HG02870 (cell line): Measurements from ENCODE around the gene MYO5B.

Experiments used
- ATAC-seq: cut with Tn5 transposase; IDR thresholded peaks from one replicate; pipeline ENCODE4 v1.9.1; 2021; ENCODE audit warnings: mild to moderate bottlenecking, moderate library complexity; ENCODE audit not compliant: unreplicated experiment

Gene MYO5B

GRCh38 chr18:50154420-50154819, 40.5 kb downstream of the MYO5B start:
- ATAC-seq, result no peak

GRCh38 chr18:50152900-50153299, 42.0 kb downstream of the MYO5B start:
- no peak for ATAC-seq

GRCh38 chr18:50151926-50152325, 43.0 kb downstream of the MYO5B start:
- ATAC-seq, result no peak

DNA sequence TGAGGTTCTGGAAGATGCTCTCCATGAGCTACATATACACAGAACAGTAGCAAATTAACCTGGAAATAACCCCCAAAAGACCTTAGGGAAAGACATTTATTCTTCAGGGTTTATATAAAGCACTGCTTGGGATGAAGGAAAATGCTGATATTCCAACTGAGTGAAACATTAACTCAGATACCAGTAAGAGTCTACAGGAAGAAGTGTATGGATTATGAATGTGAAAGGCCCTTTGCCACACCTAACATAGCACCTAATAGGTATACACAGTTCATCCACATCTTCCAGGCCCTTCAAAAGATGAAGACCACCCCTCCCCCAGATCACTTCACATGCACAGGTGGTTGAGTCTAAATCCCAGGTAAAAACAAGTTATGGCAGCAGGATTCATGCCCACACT, 50.4 kb downstream of the MYO5B start:
- no peak for ATAC-seq

DNA sequence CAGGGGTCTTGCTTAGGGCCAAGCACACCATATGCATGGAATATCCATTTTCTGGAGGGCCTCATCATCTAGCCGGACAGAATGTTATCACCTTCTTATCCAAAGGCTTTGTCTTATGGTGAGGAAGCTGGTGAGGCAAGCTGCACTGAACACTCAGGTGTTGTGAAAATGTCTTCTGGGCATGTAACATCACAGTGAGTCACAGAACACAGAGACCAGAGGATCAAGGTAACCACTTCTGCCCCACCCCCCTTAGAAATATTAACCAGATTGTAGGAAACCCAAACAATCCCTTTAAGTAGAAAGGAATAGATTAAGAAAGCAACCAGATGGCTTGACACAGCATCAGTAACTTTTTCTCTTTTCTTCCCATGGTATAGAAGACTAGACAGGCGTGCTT, 51.1 kb downstream of the MYO5B start:
- no peak for ATAC-seq

GRCh38 chr18:50143294-50143693, 51.7 kb downstream of the MYO5B start:
- no peak for ATAC-seq

DNA sequence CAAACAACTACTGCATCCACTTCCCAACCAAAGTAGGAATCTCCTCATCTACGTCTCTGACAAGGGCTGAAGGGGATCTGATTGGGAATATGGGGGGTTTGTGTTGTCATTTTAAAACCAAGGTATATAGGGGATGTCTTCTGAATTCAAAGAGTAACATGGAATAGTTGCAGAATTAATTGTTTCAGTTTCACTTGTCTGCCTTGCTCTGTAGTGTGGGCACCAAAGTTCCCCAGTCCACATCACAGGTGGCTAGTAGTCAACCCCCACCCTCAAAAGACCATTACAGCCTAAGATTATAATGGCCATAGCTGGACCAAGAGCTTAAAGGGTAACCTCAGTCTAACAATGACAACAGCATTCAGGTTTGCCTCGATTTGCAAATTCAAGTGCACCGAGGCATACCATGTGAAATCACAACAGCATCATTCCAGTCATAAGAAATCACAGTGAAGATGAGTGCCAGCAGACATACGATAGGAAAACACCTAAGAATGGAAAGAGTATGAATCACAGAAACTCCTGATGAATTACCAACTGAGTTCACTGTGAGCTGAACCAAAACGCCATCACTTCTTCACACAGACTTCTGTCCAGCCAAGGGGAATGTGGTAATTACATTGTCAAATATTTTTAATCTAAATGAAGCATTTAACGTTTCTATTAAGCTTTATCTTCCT, 52.4 kb downstream of the MYO5B start:
- ATAC-seq, result no peak

GRCh38 chr18:50138181-50139064, 56.5 kb downstream of the MYO5B start:
- ATAC-seq, result no peak

DNA sequence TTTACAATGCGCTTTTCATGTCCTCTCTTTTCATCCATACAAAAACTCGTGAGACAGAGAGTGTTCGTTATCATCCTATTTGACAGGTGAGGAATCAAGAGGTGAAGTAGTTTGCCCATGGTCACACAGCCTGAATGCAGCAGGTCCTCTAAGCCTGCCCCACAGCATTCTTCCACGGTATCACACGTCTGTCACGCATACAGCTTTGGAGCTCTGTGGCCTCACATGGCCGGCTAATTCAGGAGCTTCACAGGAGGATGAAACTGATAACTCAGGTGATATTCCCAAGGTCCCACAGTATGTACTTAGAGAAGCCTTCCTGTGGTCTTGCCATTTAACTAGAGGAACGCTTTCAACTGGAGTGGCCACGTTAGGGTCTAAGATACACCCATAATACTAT, 59.0 kb downstream of the MYO5B start:
- no peak for ATAC-seq

DNA sequence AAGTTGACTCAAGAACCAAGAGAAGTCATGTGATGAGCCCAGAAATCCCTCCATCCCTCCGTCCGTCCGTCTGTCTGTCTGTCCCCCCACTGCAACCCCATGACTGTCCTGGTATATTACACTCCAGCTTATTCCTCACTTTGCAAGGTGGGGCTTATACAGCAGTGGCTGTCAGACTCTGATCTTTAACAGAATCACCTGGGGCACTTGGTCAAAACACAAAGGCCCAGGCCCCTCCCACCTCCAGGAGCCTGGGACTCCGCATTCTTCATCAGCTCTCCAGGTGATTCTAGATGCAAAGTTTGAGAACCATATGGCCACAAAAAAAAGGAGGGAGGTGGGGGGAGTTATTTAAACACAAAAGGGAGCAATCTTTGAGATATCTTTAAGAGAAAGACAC, 61.4 kb downstream of the MYO5B start:
- no peak for ATAC-seq

DNA sequence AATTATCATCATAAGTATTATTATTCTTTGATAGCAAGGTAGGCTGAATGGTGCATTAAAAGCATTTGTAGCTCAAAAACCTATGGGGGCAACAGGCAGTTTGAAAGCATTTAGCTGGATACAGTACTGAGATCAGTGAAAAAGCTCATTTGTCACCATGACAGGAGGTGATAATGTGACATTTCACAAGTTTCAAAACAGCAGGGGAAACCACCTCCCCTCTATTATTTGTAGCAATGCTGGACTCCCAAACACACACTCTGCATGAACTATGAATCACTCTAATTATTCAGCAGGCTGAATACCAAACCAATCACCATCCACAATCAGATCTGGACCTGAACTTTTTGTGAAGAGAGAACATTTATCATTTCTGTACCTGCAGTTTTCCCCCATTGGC, 63.4 kb downstream of the MYO5B start:
- ATAC-seq, result no peak

DNA sequence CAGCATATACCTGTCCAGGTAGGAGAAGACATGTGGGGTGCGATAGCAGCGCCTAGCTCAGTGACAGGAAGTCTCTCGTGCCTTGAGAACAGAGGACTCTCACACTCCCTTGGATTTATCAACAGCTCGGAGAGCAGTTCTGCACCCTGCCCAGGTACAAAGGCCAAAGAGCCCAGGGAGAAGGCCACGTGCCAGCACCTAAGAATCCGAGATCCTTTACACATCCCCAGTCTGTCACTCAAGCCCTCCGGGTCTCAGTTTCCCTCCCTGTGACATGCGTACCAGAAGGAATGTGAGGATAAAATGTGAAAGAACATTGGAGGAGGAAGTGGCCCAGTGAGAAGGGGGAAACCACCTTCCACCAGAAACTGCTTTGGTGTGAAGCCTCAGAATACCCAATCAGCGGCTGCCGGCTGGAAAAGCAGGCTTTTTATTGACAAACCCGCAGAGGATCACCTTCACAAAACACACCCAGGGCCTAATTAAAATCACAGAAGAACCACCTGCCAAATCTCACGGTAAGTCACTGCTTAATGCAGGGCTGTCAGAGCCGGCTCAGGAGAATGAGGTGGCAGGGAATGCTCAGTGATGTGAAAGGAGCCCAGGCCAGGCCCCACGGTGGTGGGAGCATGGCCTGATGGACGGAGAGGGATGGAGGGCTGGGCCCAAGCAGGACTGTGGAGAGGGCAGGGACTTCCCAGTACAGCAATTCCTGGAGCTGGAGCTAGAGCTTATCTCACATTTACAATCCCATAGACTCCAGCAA, 66.3 kb downstream of the MYO5B start:
- ATAC-seq, result no peak

DNA sequence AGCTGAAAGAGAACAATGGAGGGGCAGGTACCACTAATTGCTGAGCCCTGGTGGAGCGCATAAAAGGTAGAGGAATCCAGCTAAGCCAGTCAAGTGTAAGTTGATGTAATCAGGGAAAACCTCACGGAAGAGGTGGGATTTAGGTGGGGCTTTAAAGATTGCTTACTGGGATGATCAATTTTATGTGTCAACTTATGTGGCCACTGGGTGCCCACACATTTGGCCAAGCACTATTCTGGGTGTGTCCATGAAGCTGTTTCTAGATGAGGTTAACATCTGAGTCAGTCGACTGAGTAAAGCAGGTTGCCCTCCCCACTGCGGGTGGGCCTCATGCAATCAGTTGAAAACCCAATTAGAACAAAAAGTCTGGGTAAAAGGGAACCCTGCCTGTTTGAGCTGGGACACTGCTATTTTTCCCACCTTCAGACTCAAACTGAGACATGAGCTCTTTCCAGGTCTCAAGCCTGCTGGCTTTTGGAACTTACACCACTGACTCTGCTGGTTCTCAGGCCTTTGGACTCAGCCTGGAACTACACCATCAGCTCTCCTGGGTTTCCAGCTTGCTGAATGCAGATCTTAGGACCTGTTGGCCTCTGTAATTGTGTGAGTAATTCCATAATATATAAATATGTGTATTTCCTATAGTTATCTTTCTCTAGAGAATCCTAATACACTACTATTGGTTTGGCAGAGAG, 67.3 kb downstream of the MYO5B start:
- ATAC-seq, result no peak

DNA sequence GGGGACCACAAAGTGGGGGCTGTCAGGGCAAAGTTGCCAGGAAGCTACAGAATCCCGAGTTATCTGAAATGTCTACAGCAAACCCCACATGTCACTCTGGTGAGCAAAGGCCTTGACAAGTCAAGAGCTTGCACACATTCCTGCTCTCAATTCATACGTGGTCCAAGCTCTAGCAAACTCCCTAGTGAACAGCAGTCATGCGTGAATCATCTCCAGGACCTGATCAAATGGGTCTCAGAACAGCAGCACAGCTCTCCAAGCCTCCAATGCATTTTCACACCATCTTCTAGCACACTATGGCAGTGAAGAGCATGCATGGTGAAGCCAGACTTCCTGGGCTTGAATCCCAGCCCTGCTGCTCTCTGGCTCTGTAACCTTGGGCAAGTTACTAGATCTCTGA, 68.5 kb downstream of the MYO5B start:
- no peak for ATAC-seq

- ATAC-seq, result no peak
Observed at GRCh38 chr18:50125456-50125855, 69.5 kb downstream of the MYO5B start.

GRCh38 chr18:50119296-50119695, 75.7 kb downstream of the MYO5B start:
- ATAC-seq, result no peak

DNA sequence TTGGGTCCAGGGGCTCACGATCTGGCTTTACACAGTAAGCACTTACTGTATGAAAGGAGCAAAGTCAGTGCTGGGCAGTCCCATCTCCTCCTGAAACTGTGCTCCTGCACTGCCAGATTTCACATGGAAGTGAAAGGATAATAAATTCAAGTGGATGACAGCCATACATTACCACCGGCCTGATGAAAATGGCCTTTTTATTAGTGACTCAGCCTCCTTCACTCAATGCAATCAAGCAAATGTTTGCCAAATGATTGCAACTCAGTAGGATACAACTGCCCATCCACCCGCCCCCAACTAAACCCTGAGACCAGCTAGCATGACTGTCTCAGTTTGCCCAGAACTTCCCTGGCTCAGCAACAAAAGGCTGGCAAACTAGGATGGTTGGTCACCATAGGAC, 77.1 kb downstream of the MYO5B start:
- ATAC-seq, result no peak

GRCh38 chr18:50115095-50115494, 79.9 kb downstream of the MYO5B start:
- no peak for ATAC-seq

DNA sequence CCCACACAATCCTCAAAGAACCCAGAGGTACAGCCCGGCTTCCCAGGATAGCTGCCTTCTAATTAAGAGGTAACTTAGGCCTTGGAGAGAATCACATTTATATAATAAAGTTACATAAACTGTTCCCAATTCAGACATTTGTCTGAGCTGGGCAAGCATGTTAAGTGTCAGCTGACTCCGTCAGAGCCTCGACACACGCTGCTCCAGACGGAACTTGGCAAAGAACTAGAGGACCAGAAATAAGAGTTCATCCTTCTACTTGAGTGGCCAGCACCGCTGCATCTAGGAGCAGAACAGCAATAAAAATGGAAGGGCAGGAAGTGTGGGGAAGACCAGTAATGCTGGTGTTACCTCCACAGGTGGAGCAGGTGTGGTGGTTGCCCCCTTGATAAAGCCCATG, 80.5 kb downstream of the MYO5B start:
- ATAC-seq, result no peak

GRCh38 chr18:50113726-50114125, 81.2 kb downstream of the MYO5B start:
- ATAC-seq, result no peak

- ATAC-seq, result no peak
Observed at GRCh38 chr18:50111398-50111797, 83.5 kb downstream of the MYO5B start.
